ENCODE results near the gene LMX1A.

- TF ChIP-seq, protein P1, sequence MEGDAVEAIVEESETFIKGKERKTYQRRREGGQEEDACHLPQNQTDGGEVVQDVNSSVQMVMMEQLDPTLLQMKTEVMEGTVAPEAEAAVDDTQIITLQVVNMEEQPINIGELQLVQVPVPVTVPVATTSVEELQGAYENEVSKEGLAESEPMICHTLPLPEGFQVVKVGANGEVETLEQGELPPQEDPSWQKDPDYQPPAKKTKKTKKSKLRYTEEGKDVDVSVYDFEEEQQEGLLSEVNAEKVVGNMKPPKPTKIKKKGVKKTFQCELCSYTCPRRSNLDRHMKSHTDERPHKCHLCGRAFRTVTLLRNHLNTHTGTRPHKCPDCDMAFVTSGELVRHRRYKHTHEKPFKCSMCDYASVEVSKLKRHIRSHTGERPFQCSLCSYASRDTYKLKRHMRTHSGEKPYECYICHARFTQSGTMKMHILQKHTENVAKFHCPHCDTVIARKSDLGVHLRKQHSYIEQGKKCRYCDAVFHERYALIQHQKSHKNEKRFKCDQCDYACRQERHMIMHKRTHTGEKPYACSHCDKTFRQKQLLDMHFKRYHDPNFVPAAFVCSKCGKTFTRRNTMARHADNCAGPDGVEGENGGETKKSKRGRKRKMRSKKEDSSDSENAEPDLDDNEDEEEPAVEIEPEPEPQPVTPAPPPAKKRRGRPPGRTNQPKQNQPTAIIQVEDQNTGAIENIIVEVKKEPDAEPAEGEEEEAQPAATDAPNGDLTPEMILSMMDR (optimal IDR thresholded peaks at IDR 0.05 in 1 of 3, IDR thresholded peaks at IDR 0.05 in 1 of 3, conservative IDR thresholded peaks at IDR 0.05 in 1 of 3; ENCODE audit: extremely low read depth in 1 of 3, insufficient read depth in 2 of 3, low read length in 3 of 3) = no peak
- no peak for TF ChIP-seq EZH2 (IDR thresholded peaks at IDR 0.05; ENCODE audit: low read length)
These were observed 114.6 kb downstream of the LMX1A start for GRCh38 chr1:165241952-165242351.

Data from keratinocyte (primary cell).